ENCODE results near the gene CCM2.

The CCM2 gene

DNA sequence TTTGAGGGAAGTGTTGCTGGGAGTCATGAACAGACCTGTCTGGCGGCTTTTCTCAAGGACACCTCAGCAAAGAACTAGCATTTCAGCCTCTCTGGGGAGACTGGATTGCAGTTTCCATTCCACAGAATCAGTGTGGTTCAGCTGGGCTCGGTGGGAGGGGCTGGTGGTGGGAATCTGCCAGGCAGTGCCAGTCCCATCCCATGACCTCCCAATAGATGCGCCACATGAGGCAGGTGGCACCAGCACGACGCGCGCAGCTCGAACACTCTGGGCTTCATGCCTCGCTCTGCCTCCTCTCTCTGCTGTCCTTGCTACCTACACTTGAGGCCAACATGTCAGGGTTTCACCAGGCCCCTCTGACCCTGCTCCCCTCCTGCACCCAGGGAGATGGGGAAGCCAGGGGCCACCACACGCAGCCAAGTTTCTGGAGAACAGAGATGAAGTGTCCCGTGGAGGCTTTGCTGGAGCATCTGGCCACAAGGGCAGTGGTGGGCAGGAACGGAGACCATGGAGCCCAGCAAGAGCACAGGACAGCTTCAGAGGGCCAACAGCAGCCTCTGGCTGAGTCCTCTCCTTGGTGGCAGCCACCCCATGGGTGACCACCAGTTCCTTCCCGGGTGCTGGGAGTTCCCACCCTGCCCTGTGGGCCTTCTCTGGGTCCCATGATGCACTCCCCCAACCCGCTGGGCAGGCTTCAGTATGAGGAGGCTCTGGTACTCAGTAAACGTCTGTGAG lies 86.5 kb downstream of the CCM2 start:
- DNase-seq = no peak

DNA sequence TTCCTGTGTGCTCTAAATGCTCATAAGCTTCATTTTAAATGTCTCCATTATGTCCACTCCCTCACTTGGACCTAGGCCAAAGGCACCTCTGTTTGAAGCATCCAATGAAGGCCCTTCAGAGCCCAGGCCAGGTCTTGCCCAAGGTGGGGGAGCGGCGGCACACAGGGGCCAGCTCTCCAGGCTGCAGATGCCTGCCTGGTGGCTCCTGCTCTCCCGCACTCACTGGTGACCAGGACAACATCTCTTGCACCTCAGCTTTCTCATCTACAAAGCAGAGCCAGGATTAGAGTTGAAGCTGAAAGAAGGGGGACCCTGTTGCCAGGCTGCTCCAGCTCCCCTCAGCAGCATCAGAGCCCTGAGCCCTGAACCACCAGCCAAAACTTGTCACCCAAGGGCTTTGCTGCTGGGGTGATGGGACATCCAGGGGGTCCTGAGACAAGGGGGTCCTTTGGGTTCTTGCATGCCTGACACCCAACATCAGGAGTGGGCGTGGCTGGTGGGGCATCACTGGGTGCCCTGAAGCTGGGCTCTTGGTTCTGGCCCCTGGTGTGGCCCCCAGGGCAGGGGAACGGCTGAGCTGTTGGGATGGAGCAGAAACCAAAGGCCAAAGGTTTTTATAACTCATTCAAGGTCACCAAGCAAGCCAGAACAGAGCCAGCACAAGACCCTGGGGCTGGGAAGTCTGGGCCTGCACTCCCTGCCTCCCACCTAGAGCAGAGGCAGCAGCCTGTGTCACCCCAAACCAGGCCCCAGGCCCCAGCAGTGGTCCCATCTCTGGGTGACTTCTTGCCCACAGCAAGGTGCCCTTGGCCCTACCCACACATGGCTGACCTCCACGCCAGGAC lies 87.5 kb downstream of the CCM2 start:
- no peak for DNase-seq

DNA sequence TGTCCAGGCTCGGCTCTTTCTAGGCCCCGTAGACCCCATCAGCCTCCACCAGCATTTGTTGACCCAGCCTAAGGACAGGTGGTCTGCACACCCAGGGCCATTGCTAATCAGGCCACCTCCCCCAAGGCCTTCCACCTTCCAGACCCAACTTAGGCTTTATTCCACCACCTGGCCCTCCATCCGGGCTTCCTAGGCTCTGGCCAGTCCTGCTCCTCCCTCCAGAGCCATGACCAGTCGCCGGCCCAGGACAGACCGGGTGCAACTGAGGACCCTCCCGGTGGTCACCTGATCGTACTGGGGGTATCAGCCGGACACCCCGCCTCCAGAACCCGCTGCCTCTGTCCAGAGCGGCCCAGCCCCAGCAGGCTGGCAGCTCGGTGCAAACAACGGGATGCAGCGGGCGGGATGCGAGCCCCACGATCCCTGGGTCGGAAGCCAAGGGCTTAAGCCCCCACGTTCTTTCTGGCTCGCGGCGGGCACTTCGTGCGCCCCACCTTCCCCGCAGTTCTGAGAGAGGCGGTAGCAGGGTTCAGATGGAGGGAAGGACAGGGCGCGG lies 88.2 kb downstream of the CCM2 start:
- no peak for DNase-seq

- DNase-seq = peak; percentile 34
Observed at GRCh38 chr7:45088821-45089340, 88.9 kb downstream of the CCM2 start, which contains the start of gene NACAD. Gene NACAD (minus strand): TSS chr7:45088969. CDS start chr7:45088894, 75 bp downstream.

DNA sequence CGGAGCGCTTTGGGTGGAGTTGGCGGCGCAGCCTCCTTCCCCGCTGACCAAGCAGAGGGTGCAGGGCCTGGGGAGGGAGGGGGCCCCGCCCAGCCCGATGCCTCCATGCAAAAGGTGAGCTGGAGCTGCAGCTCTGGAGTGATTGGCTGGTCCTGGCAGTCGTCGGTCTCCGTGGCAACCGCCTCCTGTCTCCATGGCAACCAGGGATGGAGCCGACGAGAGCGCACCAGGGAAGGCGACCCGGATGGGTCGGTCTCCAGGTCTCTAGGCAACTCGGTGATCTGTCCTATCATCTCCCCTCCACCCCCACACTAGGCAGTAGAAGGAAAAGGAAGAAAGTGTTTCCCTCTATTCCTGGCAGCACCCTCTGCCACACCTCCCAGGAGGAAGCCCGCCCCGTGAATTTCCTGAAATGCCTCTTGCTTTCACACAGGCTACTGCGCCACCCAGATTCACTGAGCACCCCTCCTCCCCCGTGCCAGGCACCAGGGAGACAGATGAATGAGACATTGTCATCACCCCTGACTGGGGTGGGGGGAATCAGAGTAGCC lies 89.4 kb downstream of the CCM2 start:
- DNase-seq = peak; percentile 73

DNA sequence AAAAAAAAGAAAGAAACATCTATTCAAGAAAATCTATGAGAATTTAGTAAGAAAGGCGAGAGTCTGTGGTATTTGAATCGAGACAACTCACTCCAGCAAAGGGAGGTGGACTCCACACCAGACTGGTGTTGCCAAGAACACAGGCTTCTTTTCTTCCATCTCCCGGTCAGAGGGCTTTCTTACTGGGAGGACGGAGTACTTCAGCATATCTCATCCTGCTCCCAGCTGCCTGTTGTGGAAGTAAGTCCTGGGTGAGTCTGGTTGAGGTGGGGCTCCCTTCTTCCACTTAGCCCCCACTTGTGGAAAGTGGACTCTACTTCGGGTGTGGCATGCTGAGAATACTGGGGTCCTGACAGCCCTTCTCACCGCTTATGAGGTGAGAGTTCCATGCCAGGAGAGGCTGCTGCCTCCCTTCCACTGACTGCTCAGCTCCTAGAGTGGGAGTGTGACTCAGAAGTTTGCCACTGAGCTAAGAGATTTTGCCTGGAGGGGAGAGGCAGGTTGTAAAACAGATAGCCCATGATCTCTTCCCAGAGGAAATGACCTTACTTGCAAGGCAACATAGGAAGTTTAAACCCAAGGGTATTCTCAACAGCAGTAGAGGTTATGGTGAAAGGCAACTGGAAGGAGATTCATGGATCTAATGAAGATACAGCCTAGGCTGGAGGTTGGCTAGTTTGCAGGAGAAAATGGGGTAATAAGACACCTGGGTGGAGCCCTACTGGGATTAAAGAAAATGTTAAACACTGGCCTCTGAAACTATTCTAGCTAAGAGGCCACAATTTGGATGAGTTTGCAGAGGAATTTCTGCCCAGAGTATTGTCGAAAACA lies 92.3 kb downstream of the CCM2 start:
- no peak for DNase-seq

GRCh38 chr7:45092931-45093235 lies 92.9 kb downstream of the CCM2 start:
- no peak for DNase-seq

DNA sequence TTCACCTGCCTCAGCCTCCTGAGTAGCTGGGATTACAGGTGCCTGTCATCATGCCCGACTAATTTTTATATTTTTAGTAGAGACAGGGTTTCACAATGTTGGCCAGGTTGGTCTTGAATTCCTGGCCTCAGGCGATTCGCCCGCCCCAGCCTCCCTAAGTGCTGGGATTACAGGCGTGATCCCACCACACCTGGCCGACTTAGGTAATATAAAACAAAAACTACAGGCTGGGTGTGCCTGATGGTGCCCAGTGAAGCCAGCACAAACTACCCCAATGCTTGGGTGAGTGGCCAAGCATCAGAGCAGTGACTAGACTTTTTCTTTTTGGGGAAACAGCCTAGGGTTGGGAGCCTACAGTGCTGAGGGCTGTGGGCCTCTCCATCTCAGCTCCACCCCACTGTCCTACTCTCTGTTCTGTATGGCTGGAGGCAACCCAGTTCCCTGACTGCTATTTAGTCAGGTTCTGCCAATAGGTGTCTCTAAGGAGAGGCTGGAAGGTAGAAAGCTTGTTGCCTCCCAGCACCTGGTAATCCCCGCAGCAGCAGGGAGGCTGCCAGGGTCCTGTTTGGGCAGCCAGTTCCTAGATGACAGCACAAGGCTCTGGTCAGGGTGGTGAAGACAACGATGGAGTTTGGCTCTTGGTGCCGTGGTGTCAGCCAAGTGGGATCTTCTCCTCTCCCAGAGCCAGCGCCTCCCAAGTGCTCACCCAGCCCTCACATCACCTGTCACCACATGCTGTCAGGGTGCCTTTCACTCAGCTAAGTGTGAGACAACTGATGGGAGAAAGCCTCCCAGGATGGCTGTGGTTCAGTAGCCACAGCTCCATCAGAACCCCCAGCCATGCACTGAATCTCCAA lies 99.2 kb downstream of the CCM2 start:
- no peak for DNase-seq

GRCh38 chr7:45099891-45100760 lies 100.1 kb downstream of the CCM2 start:
- no peak for DNase-seq

DNA sequence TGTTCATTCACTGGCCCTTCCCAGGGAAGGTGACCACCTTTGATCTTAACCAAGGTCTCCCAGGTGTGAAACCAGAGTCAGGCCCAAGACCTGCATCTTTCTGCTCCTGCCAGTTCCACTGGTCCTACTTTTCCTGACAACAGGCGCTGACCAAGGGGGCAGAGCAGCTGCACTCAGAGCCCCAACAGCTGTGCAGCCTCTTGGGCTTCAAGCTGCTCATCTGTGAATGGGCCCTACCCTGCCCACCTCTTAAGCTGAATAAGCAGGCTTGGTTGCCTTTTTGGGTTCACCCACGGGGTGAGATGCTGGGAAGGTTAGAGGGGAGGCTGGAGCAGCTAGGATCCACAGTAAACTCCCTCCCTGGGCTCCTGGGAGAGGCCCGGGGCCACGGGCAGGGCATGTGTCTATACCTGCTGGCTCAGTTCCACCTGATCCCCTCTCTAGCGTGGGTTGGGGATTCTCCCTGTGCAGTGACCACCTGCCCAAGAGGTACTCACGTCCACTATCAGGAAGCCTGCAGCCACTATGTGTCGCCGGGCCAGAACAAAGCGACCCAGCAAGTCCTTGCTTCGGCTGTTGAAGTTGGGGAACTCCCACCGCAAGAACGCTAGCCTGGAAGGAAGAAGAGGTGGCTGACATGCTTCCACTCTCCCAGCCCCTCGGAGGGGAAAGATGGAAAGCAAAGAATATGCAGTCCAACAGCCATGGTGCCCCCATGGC lies 100.9 kb downstream of the CCM2 start:
- no peak for DNase-seq

- no peak for DNase-seq
Observed at GRCh38 chr7:45101748-45102147, 101.7 kb downstream of the CCM2 start.

- no peak for DNase-seq
Observed at GRCh38 chr7:45102785-45103712, 103.0 kb downstream of the CCM2 start.

DNA sequence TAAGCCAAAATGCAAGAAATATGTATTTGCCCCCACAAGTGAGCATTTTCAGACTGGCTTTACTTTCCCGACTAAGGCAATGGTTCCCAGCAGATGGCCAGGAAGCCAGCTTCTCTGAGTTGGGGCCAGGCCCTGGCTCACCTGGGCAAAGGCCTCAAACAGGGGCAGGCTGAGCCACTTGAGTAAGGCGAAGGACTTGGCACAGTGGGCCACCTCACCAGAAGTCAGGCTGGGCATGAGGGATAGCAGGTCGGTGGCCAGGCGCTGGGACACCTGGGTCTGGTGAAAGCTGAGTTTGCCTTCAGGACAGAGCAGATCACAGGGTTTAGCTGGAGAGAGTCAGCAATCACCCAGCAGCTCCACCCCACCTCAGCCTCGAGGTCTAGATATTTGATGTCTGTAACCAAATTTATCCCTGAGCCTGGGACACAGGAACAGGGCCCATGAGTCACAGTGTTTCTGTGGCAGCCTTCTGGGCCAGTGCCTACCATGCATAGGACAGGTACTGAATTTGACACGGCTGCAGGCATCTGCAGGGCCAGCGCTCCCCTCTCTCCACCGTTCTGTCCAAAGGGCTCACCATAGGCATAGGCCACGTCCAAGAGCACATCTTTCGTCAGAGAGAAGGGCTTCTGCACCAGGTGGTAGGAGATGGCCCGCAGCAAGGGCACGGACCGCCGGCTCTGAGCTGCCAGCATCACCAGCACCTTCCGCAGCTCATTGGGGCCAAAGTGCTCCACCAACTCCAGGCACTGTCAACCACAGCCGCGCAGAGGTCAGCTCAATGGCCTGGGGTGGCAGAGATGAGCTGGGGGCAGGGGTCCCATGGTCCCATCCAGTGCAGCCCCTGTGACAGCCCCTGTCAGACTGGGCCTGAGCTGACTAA lies 104.2 kb downstream of the CCM2 start:
- no peak for DNase-seq

DNA sequence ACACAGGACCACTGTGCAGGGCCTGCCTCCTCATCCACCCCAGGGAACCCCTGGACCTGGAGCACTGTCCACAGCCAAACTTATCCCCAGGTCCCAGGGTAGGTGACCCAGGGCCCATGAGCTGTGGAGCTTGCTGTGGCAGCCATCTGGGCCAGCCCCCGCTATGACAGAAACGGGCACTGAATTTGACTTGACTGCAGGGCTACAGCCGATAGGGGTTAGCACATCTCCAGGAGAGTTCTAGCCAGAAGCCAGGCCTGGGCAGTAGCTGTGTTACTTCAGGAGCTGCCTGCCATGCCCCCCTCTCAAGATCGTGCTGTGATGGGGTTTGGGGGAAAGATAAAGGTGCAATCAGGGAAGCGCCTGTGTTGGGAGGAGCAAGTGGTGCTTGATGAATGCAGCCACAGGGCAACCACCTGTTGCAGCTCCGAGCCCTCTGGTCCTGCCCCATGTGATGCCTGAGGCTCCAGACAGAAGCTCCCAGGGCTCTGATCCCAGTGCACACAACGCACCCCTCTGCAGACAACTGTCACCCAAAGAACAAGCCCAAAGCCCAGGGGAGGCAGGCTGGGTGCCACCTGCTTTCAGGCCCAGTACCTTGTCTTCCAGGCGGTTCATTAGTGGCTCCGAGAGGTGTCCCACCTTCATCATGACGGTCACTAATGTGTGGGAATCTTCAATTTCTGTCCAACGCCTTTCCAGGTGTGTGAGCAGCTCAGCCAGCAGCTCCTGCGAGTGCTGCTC lies 105.0 kb downstream of the CCM2 start:
- DNase-seq = no peak

- DNase-seq = no peak
Observed at GRCh38 chr7:45105588-45106188, 105.7 kb downstream of the CCM2 start.

DNA sequence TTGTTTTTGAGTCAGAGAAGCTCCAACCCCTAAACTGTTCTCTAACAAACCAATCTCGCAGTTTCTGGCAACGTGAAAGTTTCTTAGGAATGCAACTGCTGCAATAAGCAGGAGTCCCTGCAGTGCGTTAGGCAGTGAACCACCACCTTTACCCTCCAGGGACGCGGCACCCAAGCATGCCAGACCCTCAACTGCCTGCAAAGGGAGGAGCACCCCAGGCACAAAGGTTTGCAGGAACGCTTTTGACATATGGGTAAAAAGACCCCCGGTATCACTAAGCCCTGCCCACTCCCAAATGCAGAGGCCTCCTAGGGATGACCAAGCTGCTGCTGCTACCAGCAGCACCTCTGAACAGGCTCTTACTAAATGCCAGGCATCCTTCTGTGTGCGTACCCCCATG lies 106.8 kb downstream of the CCM2 start:
- no peak for DNase-seq
